Lower leg skin (tissue), 3 donors: ENCODE data around the gene SOX13.

Source experiments
- CTCF ChIP-seq, 3 donors: fragments of 450-650 bp; IDR thresholded peaks; one replicate each; pipeline ENCODE4 v1.5.1; 2016; ENCODE audit warnings: antibody characterized with exemption in 3 of 3, mild to moderate bottlenecking in 3 of 3, moderate library complexity in 2 of 3
- POLR2A ChIP-seq, 2 donors: fragments of 450-650 bp; IDR thresholded peaks; one replicate each; pipeline ENCODE4 v1.6.1; 2016 to 2017; ENCODE audit warnings: antibody characterized with exemption in 2 of 2, mild to moderate bottlenecking in 1 of 2, moderate library complexity in 1 of 2

DNA sequence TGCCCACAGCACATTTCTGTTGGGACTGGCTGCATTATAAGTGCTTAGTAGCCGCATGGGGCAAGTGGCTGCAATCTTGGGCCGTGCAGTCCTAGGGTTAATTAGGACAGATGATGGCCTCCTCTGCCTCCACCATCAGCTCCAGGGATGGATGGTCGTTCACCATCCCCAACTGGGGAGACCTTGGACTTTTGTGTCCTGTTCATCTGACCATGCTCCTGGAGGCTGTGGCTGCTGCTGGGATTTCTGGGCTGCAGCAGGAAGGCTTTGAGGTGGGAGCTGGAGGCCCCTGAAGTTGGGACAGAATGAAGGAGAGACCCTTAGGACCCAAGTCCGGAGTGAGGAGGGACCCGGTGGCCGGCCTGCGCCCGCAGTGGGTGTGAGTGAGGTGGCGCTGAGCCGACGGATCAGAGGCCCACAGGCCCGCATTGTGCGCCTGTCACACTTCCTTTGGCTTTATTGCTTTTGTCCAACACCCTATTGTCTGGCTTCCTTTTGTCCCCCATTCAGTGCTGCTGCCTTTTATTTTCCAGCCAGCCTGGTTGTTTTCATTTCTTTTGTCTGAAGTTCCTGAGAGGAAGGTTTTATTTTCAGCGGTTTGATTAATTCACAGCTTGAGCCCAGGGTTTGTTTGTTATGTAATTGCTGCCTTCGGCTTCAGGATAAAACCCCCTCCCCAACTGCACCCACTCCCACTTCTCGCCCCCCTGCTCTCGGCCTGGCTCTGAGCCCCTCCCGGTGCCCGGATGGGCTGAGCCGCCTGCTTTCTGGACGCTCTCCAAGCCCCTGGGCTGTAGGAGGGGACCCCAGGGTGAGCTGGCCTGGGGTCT is 35.6 kb downstream of the SOX13 start:
- TF ChIP-seq CTCF (IDR thresholded peaks at IDR 0.05) (no peak), POLR2A (IDR thresholded peaks at IDR 0.05) (no peak)
